Naive B cell (primary cell): ENCODE measurements around the gene FAM76B. TPM values are rescaled to one million over a fixed set of nuclear protein-coding genes. Genes with fewer than 3 reads are reported as not detected.

Experiments
- ATAC-seq, 2 donors: fragments of 150-1000 bp; cut with Tn5 transposase; 2 replicates each; pipeline ENCODE4 v1.10.0; 2021; ENCODE audit warnings: low read depth in 2 of 2, mild to moderate bottlenecking in 2 of 2, moderate library complexity in 2 of 2
- DNase-seq: peaks from one replicate; pipeline ENCODE4 v3.0.0; 2022
- H3K27ac Mint-ChIP-seq, 6 donors: one replicate each; pipeline ENCODE4 v1.8.0; 2020 to 2022; ENCODE audit warnings: mild to moderate bottlenecking in 6 of 6, mixed read lengths in 6 of 6, moderate library complexity in 5 of 6, inconsistent platforms in 2 of 6
- H3K27me3 Mint-ChIP-seq, 3 donors: one replicate each; pipeline ENCODE4 v1.8.0; 2021 to 2022; ENCODE audit warnings: mixed read lengths in 3 of 3, mild to moderate bottlenecking in 1 of 3
- H3K36me3 Mint-ChIP-seq, 2 donors: one replicate each; pipeline ENCODE4 v1.8.0; 2020 to 2022; ENCODE audit warnings: mixed read lengths in 2 of 2, inconsistent platforms in 1 of 2, mild to moderate bottlenecking in 1 of 2
- H3K4me1 Mint-ChIP-seq, 3 donors: one replicate each; pipeline ENCODE4 v1.8.0; 2020 to 2022; ENCODE audit warnings: mixed read lengths in 3 of 3, inconsistent platforms in 1 of 3, mild to moderate bottlenecking in 1 of 3, moderate library complexity in 1 of 3
- H3K4me3 Mint-ChIP-seq, 8 donors: one replicate each; pipeline ENCODE4 v1.8.0; 2020 to 2022; ENCODE audit warnings: mild to moderate bottlenecking in 8 of 8, mixed read lengths in 8 of 8, moderate library complexity in 8 of 8, inconsistent platforms in 2 of 8
- H3K9me3 Mint-ChIP-seq, 7 donors: one replicate each; pipeline ENCODE4 v1.8.0; 2020 to 2022; ENCODE audit warnings: mixed read lengths in 7 of 7, mild to moderate bottlenecking in 5 of 7, inconsistent platforms in 2 of 7, moderate library complexity in 1 of 7
- polyA plus RNA-seq, 6 donors: library from polyadenylated mRNA; unstranded; fragments of 300-500 nt; fragmentation: Illumina TruSeq; gene quantifications; one replicate each; pipeline ENCODE4 v1.2.3, GENCODE V29; 2021; ENCODE audit warnings: low read depth in 6 of 6

FAM76B gene
- polyA plus RNA-seq, 6 donors from 2014 or later = 17.3 to 25.9 (median 22.1) TPM

DNA sequence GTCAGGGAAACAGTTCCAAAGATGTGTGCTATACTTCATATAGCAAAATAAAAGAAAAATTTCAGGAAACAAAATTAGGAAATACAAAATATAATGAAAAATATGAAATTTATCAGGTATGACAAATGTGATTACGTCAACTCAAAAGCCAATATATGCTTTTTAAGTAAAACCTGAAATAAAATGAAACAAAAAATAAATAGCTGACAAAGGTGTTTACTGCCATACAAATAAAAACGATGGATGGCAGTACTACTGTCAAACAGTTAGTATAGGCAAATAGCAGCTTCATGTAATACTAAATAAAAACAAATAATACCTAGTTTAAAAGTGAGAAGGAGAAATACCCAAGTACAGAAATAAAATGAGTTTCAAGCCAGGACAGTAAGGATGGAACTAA lies 14.4 kb upstream of the FAM76B start:
- no peaks in the 10 kb centered on the region for H3K9me3 Mint-ChIP-seq
- H3K36me3 Mint-ChIP-seq = peaks cover 13 to 18% of the 10 kb centered on the region in 2 donors
- peaks cover 0 to 5% (median 0%) of the 10 kb centered on the region in 3 donors for H3K4me1 Mint-ChIP-seq

DNA sequence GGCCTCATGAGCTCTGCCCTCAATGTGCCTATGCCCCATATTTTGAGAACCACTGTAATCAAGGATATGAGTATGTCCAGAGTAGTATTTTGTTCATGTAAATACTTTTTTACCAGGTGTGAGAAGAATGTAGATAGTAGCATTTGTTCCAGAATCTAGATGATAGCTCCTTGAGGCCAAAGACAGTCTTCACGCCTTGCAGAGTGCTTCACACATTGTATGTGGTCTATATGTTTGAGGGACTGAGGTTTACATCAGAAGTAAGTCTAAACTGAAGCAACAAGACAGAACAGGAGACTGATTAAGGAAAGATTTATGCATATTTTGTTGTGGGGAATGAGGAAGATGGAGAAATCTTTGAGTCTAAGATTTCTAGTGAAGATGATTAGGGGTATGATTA lies 13.2 kb upstream of the FAM76B start:
- H3K27ac Mint-ChIP-seq = peak overlapping the region in 1 of 6 donors; percentile 8
- no peaks in the 10 kb centered on the region for H3K9me3 Mint-ChIP-seq
- DNase-seq (no peak), ATAC-seq (no peak)
- H3K4me1 Mint-ChIP-seq = peaks cover 0 to 5% (median 0%) of the 10 kb centered on the region in 3 donors
- H3K27me3 Mint-ChIP-seq = no peaks in the 10 kb centered on the region
- H3K4me3 Mint-ChIP-seq = no peak overlapping the region
- peaks cover 13 to 18% of the 10 kb centered on the region in 2 donors for H3K36me3 Mint-ChIP-seq

More for the DNA sequence above, 14.4 kb upstream of the FAM76B start:
- ATAC-seq (no peak), DNase-seq (no peak)
- H3K27ac Mint-ChIP-seq = no peak overlapping the region
- no peak overlapping the region for H3K4me3 Mint-ChIP-seq
- no peaks in the 10 kb centered on the region for H3K27me3 Mint-ChIP-seq

DNA sequence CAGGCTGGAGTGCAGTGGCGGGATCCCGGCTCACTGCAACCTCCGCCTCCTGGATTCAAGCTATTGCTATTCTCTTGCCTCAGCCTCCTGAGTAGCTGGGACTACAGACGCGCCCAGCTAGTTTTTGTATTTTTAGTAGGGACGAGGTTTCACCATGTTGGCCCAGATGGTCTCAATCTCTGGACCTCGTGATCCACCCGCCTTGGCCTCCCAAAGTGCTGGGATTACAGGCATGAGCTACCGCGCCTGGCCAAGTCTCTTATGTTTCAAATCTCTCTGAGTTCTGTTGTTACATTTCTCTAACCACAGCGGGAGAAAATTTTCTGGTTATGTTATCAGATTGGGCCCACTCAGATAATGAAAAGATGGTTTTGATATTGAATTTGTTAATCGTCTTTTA lies 10.9 kb upstream of the FAM76B start:
- H3K4me1 Mint-ChIP-seq = peaks cover 4 to 13% (median 5%) of the 10 kb centered on the region in 3 donors
- ATAC-seq (no peak), DNase-seq (no peak)
- no peak overlapping the region for H3K27ac Mint-ChIP-seq
- no peaks in the 10 kb centered on the region for H3K9me3 Mint-ChIP-seq
- H3K4me3 Mint-ChIP-seq = peak overlapping the region in 1 of 8 donors; percentile 29
- no peaks in the 10 kb centered on the region for H3K27me3 Mint-ChIP-seq
- peaks cover 13 to 18% of the 10 kb centered on the region in 2 donors for H3K36me3 Mint-ChIP-seq

DNA sequence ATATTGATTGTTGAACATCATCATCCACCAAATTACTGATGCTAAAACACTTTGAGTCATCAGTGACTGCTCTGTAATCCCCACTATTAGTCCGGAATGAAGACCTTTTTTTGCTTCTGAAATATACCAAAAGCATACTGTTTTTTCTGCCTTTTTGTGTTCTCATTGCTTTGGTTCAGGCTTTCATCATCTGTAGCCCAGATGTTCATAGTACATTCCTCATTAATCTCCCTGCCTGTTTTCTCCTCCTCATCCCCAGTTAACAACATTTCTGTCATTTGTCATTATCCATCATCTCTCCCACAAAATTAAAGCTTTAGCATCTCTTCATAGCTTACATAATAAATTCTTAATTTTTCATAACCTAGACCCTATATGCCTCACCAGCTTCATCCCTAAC lies 10.0 kb upstream of the FAM76B start:
- DNase-seq (no peak), ATAC-seq (no peak)
- H3K4me1 Mint-ChIP-seq = peaks cover 5 to 17% (median 14%) of the 10 kb centered on the region in 3 donors
- peaks cover 13 to 18% of the 10 kb centered on the region in 2 donors for H3K36me3 Mint-ChIP-seq
- H3K9me3 Mint-ChIP-seq = no peaks in the 10 kb centered on the region
- H3K4me3 Mint-ChIP-seq = no peak overlapping the region
- no peaks in the 10 kb centered on the region for H3K27me3 Mint-ChIP-seq
- H3K27ac Mint-ChIP-seq = peak overlapping the region in 3 of 6 donors; percentile 17 to 49 (median 27)

DNA sequence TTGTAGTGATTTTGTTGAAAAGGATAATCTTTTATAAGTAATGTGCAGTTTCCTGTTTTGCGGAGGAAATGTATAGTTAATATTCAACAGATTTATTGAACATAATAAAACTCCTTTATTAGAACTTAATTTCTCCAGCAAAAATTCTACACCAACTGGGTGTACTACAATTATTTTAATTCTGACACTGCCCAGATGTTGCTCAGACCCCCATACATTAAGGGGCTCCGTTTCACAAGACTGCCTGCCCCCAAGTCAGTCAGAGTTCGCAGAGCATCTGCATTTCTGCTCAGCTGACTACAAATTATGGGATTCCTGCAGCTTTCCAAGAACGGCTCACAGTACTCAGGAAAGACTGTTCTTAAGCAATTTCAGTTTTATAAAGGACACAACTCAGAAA lies 6.9 kb upstream of the FAM76B start:
- H3K36me3 Mint-ChIP-seq = peaks cover 9 to 13% of the 10 kb centered on the region in 2 donors
- no peaks in the 10 kb centered on the region for H3K9me3 Mint-ChIP-seq
- H3K27me3 Mint-ChIP-seq = no peaks in the 10 kb centered on the region
- no peak overlapping the region for H3K27ac Mint-ChIP-seq
- peaks cover 20 to 36% (median 33%) of the 10 kb centered on the region in 3 donors for H3K4me1 Mint-ChIP-seq
- no peak for ATAC-seq
- no peak for DNase-seq
- H3K4me3 Mint-ChIP-seq = peak overlapping the region in 1 of 8 donors; percentile 44

DNA sequence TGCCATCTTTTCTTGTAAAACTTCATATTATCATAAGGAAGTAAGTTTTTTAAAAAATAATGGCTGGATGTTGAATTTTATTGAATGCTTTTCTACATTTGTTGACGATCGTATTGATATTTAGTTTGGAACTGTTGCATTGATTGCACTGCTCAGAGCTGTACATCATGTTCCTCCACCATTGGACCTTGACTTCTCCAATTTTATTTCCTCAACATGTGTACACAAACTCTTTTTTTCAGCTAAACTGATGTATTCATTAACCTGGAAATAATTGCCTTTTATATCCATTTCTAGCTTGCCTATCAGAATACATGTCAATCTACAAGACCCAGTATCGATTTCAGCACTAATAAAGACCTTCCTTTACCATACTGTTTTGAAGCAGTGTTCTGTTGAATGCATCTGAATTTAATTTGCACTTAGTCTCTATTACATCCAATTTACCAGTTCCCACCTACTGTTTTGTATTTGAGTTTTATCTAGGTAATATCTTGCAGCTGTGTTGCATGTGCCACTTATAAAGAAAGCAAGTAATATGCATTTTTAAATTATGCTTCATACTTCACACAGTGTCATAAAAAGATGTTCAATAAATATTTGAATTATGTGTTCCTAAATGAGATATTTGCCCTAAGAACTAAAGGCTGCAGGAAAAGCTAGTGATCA lies 6.2 kb upstream of the FAM76B start:
- H3K27ac Mint-ChIP-seq = no peak overlapping the region
- H3K4me1 Mint-ChIP-seq = peaks cover 26 to 44% (median 39%) of the 10 kb centered on the region in 3 donors
- H3K36me3 Mint-ChIP-seq = peaks cover 8 to 10% of the 10 kb centered on the region in 2 donors
- no peak for ATAC-seq
- H3K4me3 Mint-ChIP-seq = peak overlapping the region in 1 of 8 donors; percentile 44
- H3K27me3 Mint-ChIP-seq = no peaks in the 10 kb centered on the region
- no peaks in the 10 kb centered on the region for H3K9me3 Mint-ChIP-seq
- DNase-seq = no peak

DNA sequence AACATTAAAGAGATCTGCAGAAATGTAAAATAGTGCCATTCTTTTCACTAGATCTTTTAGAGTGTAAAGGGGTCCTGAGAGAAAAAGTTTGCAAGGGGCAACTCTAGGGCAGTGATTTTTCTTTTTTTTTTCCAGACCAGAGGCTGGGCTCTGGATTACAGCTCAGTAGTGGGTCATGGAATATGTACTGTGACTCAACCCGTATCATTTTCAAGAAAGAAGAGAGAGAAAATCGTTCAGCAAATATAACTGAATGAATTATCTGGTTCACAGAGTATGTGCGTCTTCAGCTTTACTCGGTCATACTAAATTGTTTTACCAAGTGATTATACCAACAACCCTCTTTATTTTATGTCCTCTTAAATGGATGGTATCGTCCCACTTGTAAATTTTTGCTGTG lies 4.5 kb upstream of the FAM76B start:
- ATAC-seq = no peak
- Mint-ChIP-seq H3K27ac (no peak overlapping the region), H3K4me1 (peaks cover 28 to 55% (median 35%) of the 10 kb centered on the region in 3 donors)

DNA sequence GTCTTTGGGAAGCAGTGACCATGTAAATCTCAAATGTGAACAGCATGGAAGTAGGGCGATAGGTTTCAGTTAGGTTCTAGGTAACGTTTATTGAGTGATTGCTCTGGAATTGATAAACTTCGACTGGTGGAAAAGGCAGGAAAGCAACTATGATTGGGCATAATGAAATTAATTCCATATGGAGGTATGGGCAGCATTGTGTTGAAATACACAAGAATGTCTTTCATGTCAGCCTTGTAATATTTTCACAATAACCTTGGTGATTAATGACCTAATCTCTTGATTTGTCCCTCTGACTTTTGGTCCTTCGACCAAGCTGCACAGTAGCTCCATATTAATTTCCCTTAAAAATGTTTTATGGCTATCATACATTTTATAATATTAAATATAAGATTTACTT lies 3.5 kb upstream of the FAM76B start:
- DNase-seq (no peak), ATAC-seq (no peak)
- no peaks in the 10 kb centered on the region for H3K27me3 Mint-ChIP-seq
- no peak overlapping the region for H3K27ac Mint-ChIP-seq
- no peaks in the 10 kb centered on the region for H3K36me3 Mint-ChIP-seq
- H3K4me1 Mint-ChIP-seq = peaks cover 35 to 62% (median 36%) of the 10 kb centered on the region in 3 donors
- no peaks in the 10 kb centered on the region for H3K9me3 Mint-ChIP-seq
- H3K4me3 Mint-ChIP-seq = peak overlapping the region in 1 of 8 donors; percentile 64

More for the DNA sequence above, 4.5 kb upstream of the FAM76B start:
- H3K36me3 Mint-ChIP-seq = no peaks in the 10 kb centered on the region
- no peaks in the 10 kb centered on the region for H3K9me3 Mint-ChIP-seq
- H3K27me3 Mint-ChIP-seq = no peaks in the 10 kb centered on the region
- H3K4me3 Mint-ChIP-seq = peak overlapping the region in 1 of 8 donors; percentile 44
- no peak for DNase-seq

DNA sequence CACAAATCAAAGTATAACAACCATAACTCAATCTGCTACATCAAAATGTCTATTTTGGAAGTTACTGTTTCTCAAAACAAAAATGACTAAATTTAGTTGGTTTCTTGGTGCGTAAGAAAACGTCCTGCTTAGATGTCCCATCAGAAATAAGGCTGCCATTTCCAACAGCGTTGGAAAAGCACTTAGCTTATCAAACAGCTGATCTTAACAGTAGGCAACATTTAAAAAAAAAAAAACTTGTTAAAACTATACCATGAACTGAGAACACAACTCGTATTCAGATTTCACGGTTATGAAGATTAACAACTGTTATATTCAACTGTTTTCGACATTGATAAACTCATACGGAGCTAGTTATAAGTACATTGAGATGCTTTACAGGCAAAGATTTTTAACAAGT lies 3.1 kb upstream of the FAM76B start:
- Mint-ChIP-seq H3K4me1 (peaks cover 35 to 65% (median 40%) of the 10 kb centered on the region in 3 donors), H3K9me3 (no peaks in the 10 kb centered on the region), H3K36me3 (no peaks in the 10 kb centered on the region), H3K27me3 (no peaks in the 10 kb centered on the region), H3K4me3 (peak overlapping the region in 1 of 8 donors; percentile 64), H3K27ac (no peak overlapping the region)
- ATAC-seq (no peak), DNase-seq (no peak)

DNA sequence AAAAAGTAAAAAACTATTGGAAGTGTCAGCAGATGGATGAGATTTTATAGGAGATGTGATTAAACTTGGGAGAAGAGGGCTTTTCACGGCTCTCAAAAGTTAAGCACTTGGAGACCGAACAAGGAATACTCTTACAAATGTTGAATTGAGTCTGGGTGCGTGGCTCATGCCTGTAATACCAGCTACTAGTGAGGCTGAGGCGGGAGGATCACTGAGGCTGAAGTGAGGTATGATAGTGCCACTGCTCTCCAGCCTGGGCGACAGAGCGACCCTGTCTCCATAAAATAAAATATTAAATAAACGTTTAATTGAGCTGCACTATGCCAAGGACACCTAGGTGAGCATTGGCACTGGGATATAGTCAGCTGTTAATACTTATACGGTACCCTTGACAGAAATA lies 2.6 kb upstream of the FAM76B start:
- H3K4me3 Mint-ChIP-seq = peak overlapping the region; percentile 10 to 100 (median 100)
- H3K4me1 Mint-ChIP-seq = peaks cover 31 to 65% (median 44%) of the 10 kb centered on the region in 3 donors
- peak overlapping the region in 4 of 6 donors; percentile 14 to 100 (median 50) for H3K27ac Mint-ChIP-seq
- ATAC-seq (no peak), DNase-seq (no peak)
- no peaks in the 10 kb centered on the region for H3K27me3 Mint-ChIP-seq
- no peaks in the 10 kb centered on the region for H3K9me3 Mint-ChIP-seq
- no peaks in the 10 kb centered on the region for H3K36me3 Mint-ChIP-seq

DNA sequence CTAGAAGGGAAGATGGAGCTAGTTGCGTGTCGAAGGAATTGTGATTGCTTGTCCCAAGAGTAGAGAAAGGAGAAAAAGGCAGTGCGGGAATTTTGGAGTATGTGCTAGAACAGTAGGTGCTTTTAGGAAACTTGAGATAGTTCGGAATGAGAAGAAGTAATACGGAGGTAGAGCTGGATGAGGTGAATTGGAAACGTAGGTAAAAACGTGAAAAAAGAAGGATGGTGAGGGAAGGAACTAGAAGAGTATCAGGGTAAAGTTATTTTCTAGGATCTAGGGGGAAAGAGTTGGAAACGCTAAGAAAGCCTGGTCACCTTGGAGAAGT lies 2.1 kb upstream of the FAM76B start:
- Mint-ChIP-seq H3K4me3 (peak overlapping the region; percentile 97 to 100 (median 100)), H3K4me1 (peaks cover 31 to 65% (median 44%) of the 10 kb centered on the region in 3 donors), H3K27me3 (no peaks in the 10 kb centered on the region), H3K9me3 (no peaks in the 10 kb centered on the region), H3K36me3 (no peaks in the 10 kb centered on the region), H3K27ac (peak overlapping the region; percentile 14 to 100 (median 41))
- ATAC-seq = no peak
- DNase-seq = no peak

DNA sequence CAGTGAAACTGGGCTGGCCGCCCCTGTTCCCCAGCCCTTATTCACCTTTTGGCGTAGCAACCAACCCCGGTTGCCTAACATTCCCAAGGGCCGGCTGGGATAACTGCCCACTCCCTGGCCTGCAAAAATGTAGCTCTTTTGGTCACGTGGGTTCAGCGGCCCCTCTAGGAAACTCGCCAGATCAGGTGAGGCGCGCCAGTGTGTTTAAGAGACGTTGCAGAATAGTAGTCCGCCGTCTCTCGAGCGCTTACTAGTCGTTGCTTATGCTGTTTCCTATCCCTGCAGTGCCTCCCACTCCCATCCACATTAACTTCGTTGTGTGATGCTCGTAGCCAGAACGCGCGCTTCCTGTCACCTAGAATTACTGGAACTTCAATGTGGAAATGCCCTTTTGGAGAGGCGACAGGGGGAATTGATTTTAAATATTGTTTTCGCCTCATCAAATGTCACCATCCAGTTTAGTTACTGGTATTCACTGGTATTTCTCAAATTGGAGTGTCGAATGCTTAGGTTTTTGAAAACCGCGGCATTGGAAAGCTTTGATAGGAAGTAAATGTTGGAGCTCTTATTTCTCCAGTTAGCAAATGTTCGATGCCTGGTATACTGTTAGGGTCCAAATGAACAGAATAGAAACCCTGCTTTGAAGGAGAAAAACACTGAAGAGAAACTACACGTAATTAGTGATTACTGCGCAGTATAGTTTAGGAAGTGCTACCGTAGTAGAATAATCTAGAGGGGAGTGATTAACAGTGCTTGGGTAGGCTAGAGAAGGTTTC lies 1.5 kb upstream of the FAM76B start:
- no peak for ATAC-seq
- Mint-ChIP-seq H3K9me3 (no peaks in the 10 kb centered on the region), H3K36me3 (peaks cover 0 to 1% of the 10 kb centered on the region in 2 donors), H3K27ac (peak overlapping the region; percentile 100), H3K27me3 (no peaks in the 10 kb centered on the region), H3K4me3 (peak overlapping the region; percentile 97 to 100 (median 100)), H3K4me1 (peaks cover 31 to 65% (median 44%) of the 10 kb centered on the region in 3 donors)
- DNase-seq = peak; percentile 31

DNA sequence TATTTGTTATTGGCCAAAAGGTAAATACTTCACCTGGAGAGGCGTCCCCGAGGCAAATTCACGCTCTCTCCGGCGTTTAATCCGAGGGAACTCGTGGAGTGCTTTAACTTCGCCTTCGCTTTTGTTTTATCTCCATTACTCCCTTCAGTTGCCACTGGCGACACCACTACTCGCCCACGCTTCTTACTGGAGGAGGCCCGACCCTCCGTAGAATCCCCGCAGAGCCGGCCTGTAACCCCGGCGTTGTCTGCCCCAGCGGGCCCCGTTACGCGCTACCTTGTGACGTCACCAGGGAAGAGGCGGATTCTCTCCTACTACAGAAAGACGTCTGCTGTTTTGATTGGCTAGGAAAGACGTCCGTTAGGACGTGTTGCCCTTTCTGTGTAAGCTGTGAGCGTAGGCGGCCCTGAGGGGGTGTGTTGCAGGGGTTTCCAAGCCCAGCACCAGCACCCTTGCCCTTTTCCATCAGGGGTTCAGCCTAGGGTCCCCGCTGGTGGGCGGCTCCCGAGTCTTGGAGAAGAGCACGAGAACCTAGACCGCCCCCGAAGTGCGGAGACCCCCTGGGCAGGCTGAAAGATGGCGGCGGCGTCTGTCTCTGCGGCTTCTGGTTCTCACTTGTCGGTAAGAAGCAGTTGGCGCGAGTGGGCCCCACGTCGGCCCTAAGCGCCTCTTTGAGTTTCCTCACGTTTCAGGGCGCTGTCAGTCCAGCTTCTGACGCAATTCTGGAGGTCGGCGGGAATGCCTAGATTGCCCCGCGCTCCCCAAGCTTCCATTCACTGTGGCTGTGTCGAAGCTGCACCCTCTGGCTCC lies 746 bp upstream of the FAM76B start, which contains the start of gene CEP57:
CEP57 (plus strand) TSS at position 376 of the 810 bp plus-strand sequence; CDS start at position 577, 201 bp downstream.
- no peaks in the 10 kb centered on the region for H3K27me3 Mint-ChIP-seq
- peaks cover 0 to 9% of the 10 kb centered on the region in 2 donors for H3K36me3 Mint-ChIP-seq
- H3K9me3 Mint-ChIP-seq = no peaks in the 10 kb centered on the region
- peak; percentile 62 to 66 for ATAC-seq
- H3K27ac Mint-ChIP-seq = peak within 1 kb of the TSS; percentile 100
- peaks cover 29 to 59% (median 42%) of the 10 kb centered on the region in 3 donors for H3K4me1 Mint-ChIP-seq
- peak; percentile 95 for DNase-seq
- H3K4me3 Mint-ChIP-seq = peak within 1 kb of the TSS; percentile 97 to 100 (median 100)
